Measurements from ENCODE around the gene CNTROB. TPM values are rescaled to one million over a fixed set of nuclear protein-coding genes. Genes with fewer than 3 reads are reported as not detected.

The CNTROB gene
- total RNA-seq: 30.3 and 35.7 TPM in 2 replicates

DNA sequence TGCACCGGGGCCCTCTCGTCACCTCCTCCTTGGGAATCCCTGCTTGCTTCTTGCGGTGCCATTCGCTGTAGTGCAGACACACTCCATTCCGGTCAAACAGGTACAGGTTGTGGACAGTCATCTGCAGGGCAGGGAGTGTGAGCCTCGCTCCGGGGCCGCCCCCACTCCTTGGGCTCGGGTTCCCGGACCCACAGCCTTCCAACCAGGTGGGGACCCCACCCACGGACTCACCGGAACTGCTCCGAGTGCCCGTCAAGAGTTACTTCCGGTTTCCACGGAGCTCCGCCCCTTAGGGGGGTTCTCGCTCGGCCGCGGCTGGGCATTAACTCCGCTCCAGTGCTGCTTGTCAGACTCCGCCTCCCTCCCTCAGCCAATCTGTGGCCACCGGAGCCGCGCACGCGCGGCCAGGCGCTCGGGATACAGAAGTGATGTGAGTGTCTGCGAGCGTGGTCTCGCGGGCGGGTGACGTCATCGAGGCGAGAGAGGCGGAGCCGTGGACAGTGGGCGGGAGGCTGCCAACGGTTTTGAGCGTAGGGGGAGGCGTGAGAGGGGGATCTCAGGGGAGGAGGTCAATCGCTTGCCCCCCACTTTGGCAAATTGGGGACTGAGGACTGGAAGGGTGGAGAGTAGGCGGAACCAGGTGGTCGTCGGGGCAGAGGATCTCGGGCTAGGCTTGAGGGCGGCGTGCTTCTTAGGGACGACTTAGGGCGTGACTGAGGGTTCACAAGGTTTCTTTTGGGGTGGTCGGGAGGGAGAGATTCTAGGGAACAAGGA lies at the start of gene CNTROB, which contains the start of gene TRAPPC1:
Gene CNTROB (plus strand): TSS at position 498 of the 774 bp plus-strand sequence. CDS start 874 bp downstream, outside the sequence.
Gene TRAPPC1 (minus strand): TSS at position 238 of the 774 bp plus-strand sequence. CDS start 117 bp downstream, at position 121.

GRCh38 chr17:7888184-7888920 lies 43.7 kb upstream of the CNTROB start, which contains the start of gene CHD3:
Gene CHD3, plus strand, starts transcription at chr17:7888789. Its CDS starts 212 bp downstream, at chr17:7889001.

GRCh38 chr17:7915611-7916384 lies 16.2 kb upstream of the CNTROB start, which contains the start of gene RNF227:
Gene RNF227, minus strand, starts transcription at chr17:7916289. Its CDS starts 94 bp downstream, at chr17:7916195.

DNA sequence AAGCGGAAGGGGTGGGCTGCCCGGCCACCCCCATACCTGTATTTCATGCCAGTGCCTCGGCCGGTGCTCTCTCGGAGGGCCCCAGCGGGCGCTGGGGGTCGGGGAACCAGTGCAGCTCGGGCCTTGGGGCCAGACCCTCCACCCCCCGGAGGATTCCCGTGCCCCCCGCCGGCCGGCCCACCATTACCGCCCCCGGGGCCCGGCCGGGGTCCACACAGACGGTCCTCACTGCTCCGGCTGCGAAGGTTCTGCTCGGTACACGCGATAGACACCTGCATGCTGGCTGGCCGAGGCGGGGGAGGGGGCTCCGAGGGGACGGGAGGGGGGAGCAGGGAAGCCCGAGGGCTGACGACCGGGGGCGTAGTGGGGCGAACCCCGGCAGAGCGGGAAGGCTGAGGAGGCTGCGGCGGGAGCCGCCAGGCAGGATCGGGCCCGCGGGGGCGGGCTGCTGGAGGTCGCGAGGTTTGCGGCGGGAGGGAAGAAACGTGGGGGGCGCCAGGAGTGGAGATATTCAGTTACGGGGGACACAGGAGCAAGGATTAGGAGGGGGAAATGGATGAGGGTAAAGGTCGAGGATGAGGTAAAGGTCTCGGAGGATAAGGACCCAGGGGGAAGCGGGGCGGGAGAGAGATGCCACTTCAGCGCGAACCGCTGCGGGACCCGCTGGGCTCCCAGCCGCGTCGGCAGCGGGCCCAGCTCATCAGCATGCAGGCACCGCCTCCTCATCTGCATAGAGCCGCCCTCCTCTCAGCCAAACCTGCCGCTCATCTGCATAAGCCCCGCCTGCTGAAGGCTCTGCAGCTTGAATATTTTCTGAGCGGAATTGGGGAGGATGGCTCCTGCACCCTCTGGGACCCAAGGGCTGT lies 2.6 kb upstream of the CNTROB start, which contains the start of gene KCNAB3:
Gene KCNAB3 (minus strand): TSS at position 699 of the 866 bp plus-strand sequence. CDS start 421 bp downstream, at position 278.

Other genes with a start within 250 kb of the CNTROB start
- 33.0 and 41.8 TPM in 2 replicates for gene TP53, start 244.7 kb upstream of the CNTROB start, total RNA-seq
- gene WRAP53, start 243.7 kb upstream of the CNTROB start, total RNA-seq: 16.7 and 18.8 TPM in 2 replicates
- 0.18 TPM in 1 of 2 replicates, not detected in the other for gene EFNB3, start 227.0 kb upstream of the CNTROB start, total RNA-seq
- 0.18 and 0.29 TPM in 2 replicates for gene DNAH2, start 214.5 kb upstream of the CNTROB start, total RNA-seq
- gene KDM6B, start 98.0 kb upstream of the CNTROB start, total RNA-seq: 0.86 and 0.89 TPM in 2 replicates
- 0.18 TPM in 1 of 2 replicates, not detected in the other for gene TMEM88, start 77.1 kb upstream of the CNTROB start, total RNA-seq
- 118 and 152 TPM in 2 replicates for gene NAA38, start 74.6 kb upstream of the CNTROB start, total RNA-seq
- 4.3 and 11.3 TPM in 2 replicates for gene CYB5D1, start 74.2 kb upstream of the CNTROB start, total RNA-seq
- 76.4 and 84.2 TPM in 2 replicates for gene CHD3, start 43.4 kb upstream of the CNTROB start, total RNA-seq
- gene RNF227, start 15.9 kb upstream of the CNTROB start, total RNA-seq: 3.5 and 29.2 TPM in 2 replicates
- 0.58 and 1.2 TPM in 2 replicates for gene KCNAB3, start 2.4 kb upstream of the CNTROB start, total RNA-seq
- 68.6 and 81.5 TPM in 2 replicates for gene TRAPPC1, start 260 bp upstream of the CNTROB start, total RNA-seq
- gene GUCY2D, start 70.4 kb downstream of the CNTROB start, total RNA-seq: 0.89 and 1.4 TPM in 2 replicates
- gene ALOX15B, start 106.9 kb downstream of the CNTROB start, total RNA-seq: 0.18 and 0.29 TPM in 2 replicates
- gene ALOX12B, start 155.5 kb downstream of the CNTROB start, total RNA-seq: not detected in 2 replicates
- gene ALOXE3, start 186.3 kb downstream of the CNTROB start, total RNA-seq: 0.29 TPM in 1 of 2 replicates, not detected in the other
- 2.0 TPM in 1 of 2 replicates, not detected in the other for gene HES7, start 191.9 kb downstream of the CNTROB start, total RNA-seq
- gene PER1, start 220.2 kb downstream of the CNTROB start, total RNA-seq: 30.0 and 52.5 TPM in 2 replicates
- 4.0 and 6.2 TPM in 2 replicates for gene VAMP2, start 230.7 kb downstream of the CNTROB start, total RNA-seq
- 45.3 and 62.9 TPM in 2 replicates for gene TMEM107, start 244.2 kb downstream of the CNTROB start, total RNA-seq